ENCODE results near the gene WDR47. TPM values are rescaled to one million over a fixed set of nuclear protein-coding genes. Genes with fewer than 3 reads are reported as not detected.
"Not testable (repeated sequence)": the region's sequence is repeated elsewhere in the genome, so short reads cannot be mapped to it uniquely, and the experiment has no call there.

WDR47 gene
- total and polyA plus RNA-seq, 4 donors: 3.1 to 17.7 (median 11.2) TPM

DNA sequence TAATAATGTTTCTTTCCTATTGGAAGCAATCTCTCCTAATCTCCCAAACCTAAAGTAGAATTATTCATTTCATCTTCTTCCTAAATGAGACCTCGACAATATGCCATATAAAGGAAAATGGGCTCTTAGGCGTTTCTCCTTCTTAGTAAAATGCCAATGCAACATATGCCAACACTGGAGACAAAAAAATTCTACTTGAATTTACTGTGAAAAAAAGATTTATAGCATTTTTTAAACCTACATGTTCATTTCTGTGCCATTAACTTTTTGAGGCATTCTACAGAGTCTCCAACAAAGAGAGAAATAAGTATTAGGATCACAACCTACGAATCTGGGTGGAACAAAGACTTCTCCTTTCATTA, 1.3 kb downstream of the WDR47 start:
- H3K9me3 ChIP-seq (ENCODE audit: control insufficient read depth in 4 of 4, insufficient read depth in 3 of 4, low read length in 3 of 4): no peaks in the 10 kb centered on the region
- H3K27ac ChIP-seq (ENCODE audit: low read depth in 1 of 2, low read length in 1 of 2): no peak overlapping the region
- H3K4me3 ChIP-seq: no peak overlapping the region
- 9 to 32% methylated on average over 3 of the region's 3 CpGs for WGBS, 2 donors
- TF ChIP-seq, protein P1, sequence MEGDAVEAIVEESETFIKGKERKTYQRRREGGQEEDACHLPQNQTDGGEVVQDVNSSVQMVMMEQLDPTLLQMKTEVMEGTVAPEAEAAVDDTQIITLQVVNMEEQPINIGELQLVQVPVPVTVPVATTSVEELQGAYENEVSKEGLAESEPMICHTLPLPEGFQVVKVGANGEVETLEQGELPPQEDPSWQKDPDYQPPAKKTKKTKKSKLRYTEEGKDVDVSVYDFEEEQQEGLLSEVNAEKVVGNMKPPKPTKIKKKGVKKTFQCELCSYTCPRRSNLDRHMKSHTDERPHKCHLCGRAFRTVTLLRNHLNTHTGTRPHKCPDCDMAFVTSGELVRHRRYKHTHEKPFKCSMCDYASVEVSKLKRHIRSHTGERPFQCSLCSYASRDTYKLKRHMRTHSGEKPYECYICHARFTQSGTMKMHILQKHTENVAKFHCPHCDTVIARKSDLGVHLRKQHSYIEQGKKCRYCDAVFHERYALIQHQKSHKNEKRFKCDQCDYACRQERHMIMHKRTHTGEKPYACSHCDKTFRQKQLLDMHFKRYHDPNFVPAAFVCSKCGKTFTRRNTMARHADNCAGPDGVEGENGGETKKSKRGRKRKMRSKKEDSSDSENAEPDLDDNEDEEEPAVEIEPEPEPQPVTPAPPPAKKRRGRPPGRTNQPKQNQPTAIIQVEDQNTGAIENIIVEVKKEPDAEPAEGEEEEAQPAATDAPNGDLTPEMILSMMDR (IDR thresholded peaks at IDR 0.05; ENCODE audit: control extremely low read depth, extremely low read depth): no peak
- no peak for ATAC-seq (ENCODE audit: insufficient read depth, low FRiP score)
- no peaks in the 10 kb centered on the region for H3K27me3 ChIP-seq (ENCODE audit: control insufficient read depth in 3 of 3, insufficient read depth in 3 of 3, low read length in 2 of 3)
- peak in 1 of 3 donors; percentile 50 for DNase-seq
- H3K36me3 ChIP-seq (ENCODE audit: control insufficient read depth in 4 of 4, insufficient read depth in 4 of 4, low read length in 4 of 4): no peaks in the 10 kb centered on the region
- H3K4me1 ChIP-seq (ENCODE audit: control insufficient read depth in 5 of 5, insufficient read depth in 5 of 5, low read length in 5 of 5): peaks cover 0 to 8% (median 0%) of the 10 kb centered on the region in 5 donors
- peak overlapping the region; percentile 21 to 62 for H3K9ac ChIP-seq (ENCODE audit: insufficient read depth in 1 of 2, low read length in 2 of 2)

DNA sequence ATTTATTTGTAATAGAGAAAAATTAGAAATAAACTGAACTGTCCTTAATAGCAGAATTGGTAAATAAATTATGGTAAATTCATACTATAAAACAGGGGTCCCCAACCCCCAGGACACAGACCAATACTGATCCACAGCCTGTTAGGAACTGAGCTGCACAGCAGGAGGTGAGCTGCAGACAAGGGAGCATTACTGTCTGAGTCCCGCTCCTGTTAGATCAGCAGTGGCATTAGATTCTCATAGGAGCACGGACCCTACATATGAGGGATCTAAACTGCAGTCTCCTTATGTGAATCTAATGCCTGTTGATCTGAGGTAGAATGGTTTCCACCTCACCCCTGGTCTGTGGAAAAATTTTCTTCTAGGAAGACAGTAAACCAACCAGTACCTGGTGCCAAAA, 7.5 kb downstream of the WDR47 start:
- ATAC-seq (ENCODE audit: insufficient read depth, low FRiP score) (no peak), DNase-seq (no peak)
- Histone ChIP-seq H3K27me3 (ENCODE audit: control insufficient read depth in 3 of 3, insufficient read depth in 3 of 3, low read length in 2 of 3) (no peaks in the 10 kb centered on the region), H3K27ac (ENCODE audit: low read depth in 1 of 2, low read length in 1 of 2) (no peak overlapping the region), H3K4me1 (ENCODE audit: control insufficient read depth in 5 of 5, insufficient read depth in 5 of 5, low read length in 5 of 5) (no peaks in the 10 kb centered on the region), H3K36me3 (ENCODE audit: control insufficient read depth in 4 of 4, insufficient read depth in 4 of 4, low read length in 4 of 4) (peaks cover 0 to 1% (median 0%) of the 10 kb centered on the region in 4 donors), H3K9me3 (ENCODE audit: control insufficient read depth in 4 of 4, insufficient read depth in 3 of 4, low read length in 3 of 4) (no peaks in the 10 kb centered on the region), H3K9ac (ENCODE audit: insufficient read depth in 1 of 2, low read length in 2 of 2) (no peak overlapping the region), H3K4me3 (no peak overlapping the region)
- TF ChIP-seq, protein P1 (IDR thresholded peaks at IDR 0.05; ENCODE audit: control extremely low read depth, extremely low read depth): no peak
- 98% methylated on average over 2 of the region's 2 CpGs for WGBS, 2 donors

DNA sequence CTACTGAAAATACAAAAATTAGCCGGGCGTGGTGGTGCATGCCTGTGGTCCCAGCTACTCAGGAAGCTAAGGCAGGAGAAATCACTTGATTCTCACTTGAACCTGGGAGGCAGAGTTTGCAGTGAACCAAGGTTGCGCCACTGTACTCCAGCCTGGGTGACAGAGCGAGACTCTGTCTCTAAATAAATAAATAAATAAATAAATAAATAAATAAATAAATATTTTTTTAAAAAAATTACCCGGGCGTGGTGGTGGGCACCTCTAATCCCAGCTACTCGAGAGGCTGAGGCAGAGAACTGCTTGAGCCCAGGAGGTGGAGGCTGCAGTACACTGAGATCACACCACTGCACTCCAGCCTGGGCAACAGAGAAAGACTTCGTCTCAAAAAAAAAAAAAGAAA, 12.4 kb downstream of the WDR47 start:
- not testable (repeated sequence) for H3K36me3 ChIP-seq (ENCODE audit: control insufficient read depth in 4 of 4, insufficient read depth in 4 of 4, low read length in 4 of 4); ATAC-seq (ENCODE audit: insufficient read depth, low FRiP score); H3K4me3 ChIP-seq; H3K4me1 ChIP-seq (ENCODE audit: control insufficient read depth in 5 of 5, insufficient read depth in 5 of 5, low read length in 5 of 5); DNase-seq; H3K9ac ChIP-seq (ENCODE audit: insufficient read depth in 1 of 2, low read length in 2 of 2); H3K27ac ChIP-seq (ENCODE audit: low read depth in 1 of 2, low read length in 1 of 2); H3K27me3 ChIP-seq (ENCODE audit: control insufficient read depth in 3 of 3, insufficient read depth in 3 of 3, low read length in 2 of 3); H3K9me3 ChIP-seq (ENCODE audit: control insufficient read depth in 4 of 4, insufficient read depth in 3 of 4, low read length in 3 of 4)
- WGBS, 2 donors: 97 to 99% methylated on average over 8 of the region's 8 CpGs

- H3K9me3 ChIP-seq (ENCODE audit: control insufficient read depth in 4 of 4, insufficient read depth in 3 of 4, low read length in 3 of 4): no peaks in the 10 kb centered on the region
- no peaks in the 10 kb centered on the region for H3K36me3 ChIP-seq (ENCODE audit: control insufficient read depth in 4 of 4, insufficient read depth in 4 of 4, low read length in 4 of 4)
- ATAC-seq (ENCODE audit: insufficient read depth, low FRiP score) (no peak), DNase-seq (no peak)
- no peaks in the 10 kb centered on the region for H3K27me3 ChIP-seq (ENCODE audit: control insufficient read depth in 3 of 3, insufficient read depth in 3 of 3, low read length in 2 of 3)
- H3K27ac ChIP-seq (ENCODE audit: low read depth in 1 of 2, low read length in 1 of 2): no peak overlapping the region
- H3K9ac ChIP-seq (ENCODE audit: insufficient read depth in 1 of 2, low read length in 2 of 2): no peak overlapping the region
- no peaks in the 10 kb centered on the region for H3K4me1 ChIP-seq (ENCODE audit: control insufficient read depth in 5 of 5, insufficient read depth in 5 of 5, low read length in 5 of 5)
- no peak overlapping the region for H3K4me3 ChIP-seq
- TF ChIP-seq, protein P1 (IDR thresholded peaks at IDR 0.05; ENCODE audit: control extremely low read depth, extremely low read depth): no peak
Observed at GRCh38 chr1:109027841-109028240, 14.1 kb downstream of the WDR47 start.

Data from lung (tissue), 12 donors.